NAMALWA (cell line): ENCODE data around the gene RBM24.

Experiments used
- DNase-seq: peaks from one replicate; pipeline ENCODE4 v3.0.0-alpha.2; 2015; ENCODE audit warnings: low spot score

Gene RBM24

GRCh38 chr6:17343215-17343614, 62.1 kb downstream of the RBM24 start:
- DNase-seq, result no peak
